HG02970 (cell line): Measurements from ENCODE around the gene FBF1.
"Not testable (repeated sequence)": the region's sequence is repeated elsewhere in the genome, so short reads cannot be mapped to it uniquely, and the experiment has no call there.

Experiments
- ATAC-seq: cut with Tn5 transposase; IDR thresholded peaks from one replicate; pipeline ENCODE4 v1.9.1; 2021; ENCODE audit warnings: mild to moderate bottlenecking, moderate library complexity, moderate number of reproducible peaks; ENCODE audit not compliant: unreplicated experiment, low FRiP score

FBF1 gene

DNA sequence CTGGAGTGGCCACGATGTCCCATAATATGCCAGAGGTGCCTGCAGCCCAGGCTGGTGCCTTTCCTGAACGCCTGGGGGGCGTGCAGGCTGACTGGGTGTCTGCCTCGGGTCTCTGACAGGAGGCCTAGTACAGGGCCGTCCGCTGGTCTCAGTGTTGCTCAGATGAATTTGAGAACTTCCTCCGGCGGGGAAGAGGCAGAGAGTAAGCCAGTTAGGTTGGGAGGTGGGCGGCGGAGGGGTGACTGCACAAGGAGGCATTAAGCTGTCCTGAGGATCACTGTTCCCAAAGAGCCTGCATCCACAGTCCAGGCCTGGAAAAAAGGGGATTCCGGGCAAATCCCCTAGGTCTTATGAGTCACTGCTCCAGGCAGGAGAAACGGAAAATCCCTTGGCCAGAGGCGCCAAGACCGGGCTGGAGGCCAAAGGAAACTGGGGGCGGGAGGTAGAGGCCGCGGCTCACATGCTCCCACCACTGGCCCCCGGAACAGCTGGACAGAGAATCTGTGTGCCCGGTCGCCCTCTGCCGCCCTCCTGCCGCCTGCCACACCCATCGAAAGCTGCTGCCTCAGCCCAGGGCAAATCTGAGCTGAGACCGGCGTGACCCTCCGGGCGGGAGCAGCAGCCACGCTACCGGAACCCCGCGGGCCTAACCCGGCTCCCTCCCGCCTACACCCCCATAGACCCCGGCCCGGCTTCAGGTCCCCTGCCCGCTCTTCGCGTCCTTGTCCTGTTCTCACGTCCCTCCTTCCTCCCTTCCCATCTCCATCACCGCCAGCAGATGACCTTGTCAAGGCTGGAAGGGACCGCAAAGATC, 63.7 kb downstream of the FBF1 start:
- ATAC-seq, result no peak

DNA sequence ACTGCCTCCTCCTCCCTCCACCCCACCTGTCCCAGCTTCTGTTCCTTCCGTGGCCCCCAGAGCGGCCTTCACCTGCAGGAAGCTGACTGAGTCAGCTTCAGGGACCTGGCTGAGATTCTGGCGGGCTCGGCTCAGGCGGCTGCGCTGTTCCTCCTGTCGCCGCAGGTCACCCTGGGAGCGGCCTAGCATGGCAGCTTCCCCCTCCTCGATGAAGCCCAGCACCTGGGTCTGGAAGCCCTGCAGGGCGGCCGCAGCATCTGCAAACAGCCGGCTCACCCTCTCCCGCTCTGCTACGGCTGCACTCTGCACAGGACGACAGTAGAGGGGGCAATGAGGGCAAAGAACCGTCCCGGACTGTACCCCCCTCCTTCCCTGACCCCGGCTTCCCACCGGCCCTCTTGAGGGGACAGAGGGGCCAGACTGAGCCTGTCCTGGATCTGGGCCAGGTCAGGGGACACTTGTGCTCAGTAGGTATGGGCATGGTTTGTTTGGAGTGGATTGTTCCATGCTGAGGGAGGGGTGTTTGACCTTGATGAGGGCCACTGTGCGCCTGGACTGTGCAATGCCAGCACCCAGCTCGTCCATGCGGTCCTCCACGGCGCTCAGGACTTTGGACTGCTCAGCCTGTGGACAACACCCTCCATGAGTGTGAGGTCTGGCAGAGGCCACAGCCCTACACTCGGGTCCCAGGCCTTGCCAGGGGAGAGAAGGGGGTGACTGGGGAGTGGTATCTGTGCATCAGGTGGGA, 64.5 kb downstream of the FBF1 start:
- peak; percentile 31 for ATAC-seq

GRCh38 chr17:75875940-75876189, 65.0 kb downstream of the FBF1 start:
- no peak for ATAC-seq

DNA sequence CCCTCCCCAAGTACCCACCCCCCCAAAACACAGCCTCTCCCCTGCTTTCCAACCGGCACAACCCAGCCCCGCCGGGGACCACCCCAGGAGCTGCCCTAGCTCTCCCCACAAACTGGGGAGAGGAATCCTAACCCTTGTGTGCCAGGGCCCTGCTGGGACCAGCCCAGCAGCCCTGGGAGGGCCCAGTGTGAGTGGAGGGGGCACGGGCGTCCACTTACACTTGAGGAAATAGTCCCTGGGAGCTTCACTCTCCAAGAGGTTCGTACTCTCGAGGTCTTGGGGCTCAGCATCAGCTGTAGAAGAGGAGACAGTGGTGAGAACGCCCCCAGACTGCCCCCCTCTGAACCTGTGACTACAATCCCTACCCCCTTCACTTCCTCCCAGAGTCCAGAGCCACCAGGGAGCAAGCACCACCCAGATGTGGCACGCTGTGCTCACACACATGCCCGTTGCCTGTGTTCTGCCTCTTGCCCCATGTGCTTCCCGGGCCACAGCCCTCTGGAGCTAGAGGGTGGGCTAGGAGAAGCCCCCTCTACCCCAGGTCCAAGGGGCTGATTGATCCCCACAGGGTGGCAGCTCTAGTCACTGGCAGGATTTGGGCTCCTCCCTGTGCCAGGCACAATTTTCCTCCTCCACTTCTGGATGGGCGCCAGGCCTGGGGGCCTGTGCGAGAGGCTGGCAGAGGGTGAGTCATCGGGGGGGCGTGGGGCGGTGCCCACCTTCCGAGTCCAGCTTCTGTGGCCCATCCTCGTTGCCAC, 65.5 kb downstream of the FBF1 start:
- ATAC-seq, result no peak

GRCh38 chr17:75874323-75875181, 66.3 kb downstream of the FBF1 start:
- ATAC-seq, result no peak

GRCh38 chr17:75873587-75874322, 67.1 kb downstream of the FBF1 start:
- no peak for ATAC-seq

DNA sequence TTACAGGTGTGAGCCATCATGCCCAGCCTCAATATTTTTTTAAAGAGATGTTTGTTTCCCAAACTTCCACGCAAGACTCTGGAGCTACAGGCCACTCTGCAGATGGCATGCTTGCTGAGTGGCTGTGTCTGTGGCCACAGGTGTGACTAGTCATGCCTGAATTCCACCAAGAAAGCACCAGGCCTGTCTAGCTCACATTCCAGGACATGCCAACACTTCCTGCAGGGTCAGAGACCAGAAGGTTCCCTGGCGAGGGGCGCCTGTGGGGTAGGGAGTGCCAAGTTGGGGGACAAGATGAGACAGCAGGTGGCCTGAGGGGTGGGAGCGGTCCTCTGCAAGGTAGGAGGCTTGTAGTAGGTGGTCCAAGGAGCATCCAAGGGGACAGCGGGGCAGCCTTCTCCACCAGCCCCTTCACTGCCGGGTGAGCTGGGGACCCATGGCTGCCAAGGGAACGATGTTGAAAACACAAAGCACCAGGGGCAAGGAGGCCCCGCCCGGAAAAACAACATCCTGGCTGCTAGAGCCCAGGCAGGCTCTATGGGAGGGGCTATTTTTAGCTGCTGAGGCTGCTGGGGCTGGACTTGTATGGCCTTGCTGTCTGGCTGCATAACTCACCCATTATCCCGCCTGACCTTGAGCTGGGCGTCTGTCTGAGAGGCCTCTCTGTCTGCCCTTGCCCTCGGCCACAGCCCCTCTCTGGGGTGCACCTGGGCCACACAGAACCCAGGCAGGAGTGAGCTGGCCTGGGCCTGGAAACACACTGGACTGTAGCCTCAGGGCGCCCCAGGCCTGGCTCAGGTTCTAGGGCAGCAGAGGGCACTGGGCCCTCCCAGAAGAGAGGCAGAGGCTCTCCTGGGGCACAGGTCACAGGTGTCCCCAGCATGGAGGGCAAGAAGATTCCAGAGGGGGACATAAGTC, 68.1 kb downstream of the FBF1 start:
- ATAC-seq, result no peak

DNA sequence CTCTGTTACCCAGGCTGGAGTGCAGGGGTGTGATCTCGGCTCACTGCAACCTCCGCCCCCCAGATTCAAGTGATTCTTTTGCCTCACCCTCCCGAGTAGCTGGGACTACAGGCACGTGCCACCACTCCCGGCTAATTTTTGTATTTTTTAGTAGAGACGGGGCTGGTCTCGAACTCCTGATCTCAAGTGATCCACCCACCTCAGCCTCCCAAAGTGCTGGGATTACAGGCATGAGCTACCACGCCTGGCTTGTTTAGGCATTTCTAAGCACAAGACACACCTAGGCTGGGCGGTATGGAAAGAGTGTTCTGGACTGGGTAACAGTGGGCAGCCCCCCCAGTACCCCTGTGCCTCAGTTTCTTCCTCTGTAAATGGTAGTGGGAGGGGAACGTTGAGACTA, 70.6 kb downstream of the FBF1 start:
- ATAC-seq, result not testable (repeated sequence)

GRCh38 chr17:75869282-75870141, 71.3 kb downstream of the FBF1 start:
- no peak for ATAC-seq

DNA sequence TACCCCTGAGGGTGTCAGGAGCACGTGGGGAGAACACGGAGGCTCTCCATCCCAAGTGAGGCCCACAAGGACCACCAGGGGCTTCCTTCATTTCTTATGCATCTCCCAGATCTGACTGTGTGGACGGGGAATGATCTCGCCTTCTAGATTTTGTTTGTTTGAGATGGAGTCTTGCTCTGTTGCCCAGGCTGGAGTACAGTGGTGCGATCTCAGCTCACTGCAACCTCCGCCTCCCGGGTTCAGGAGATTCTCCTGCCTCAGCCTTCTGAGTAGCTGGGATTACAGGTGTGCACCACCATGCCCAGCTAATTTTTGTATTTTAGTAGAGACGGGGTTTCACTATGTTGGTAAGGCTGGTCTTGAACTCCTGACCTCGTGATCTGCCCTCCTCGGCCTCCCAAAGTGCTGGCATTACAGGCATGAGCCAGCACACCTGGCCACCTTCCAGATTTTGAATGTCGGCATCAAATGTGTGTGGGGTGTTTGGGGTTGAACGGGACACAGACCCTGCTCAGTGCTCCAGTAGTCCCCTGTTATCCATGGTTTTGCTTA, 72.0 kb downstream of the FBF1 start:
- ATAC-seq, result not testable (repeated sequence)

- not testable (repeated sequence) for ATAC-seq
Measured at GRCh38 chr17:75865404-75866188, 75.2 kb downstream of the FBF1 start.

- ATAC-seq, result not testable (repeated sequence)
Measured at GRCh38 chr17:75864887-75865286, 76.0 kb downstream of the FBF1 start.

GRCh38 chr17:75864448-75864871, 76.4 kb downstream of the FBF1 start:
- peak; percentile 73 for ATAC-seq

- no peak for ATAC-seq
Measured at GRCh38 chr17:75861927-75862317, 78.9 kb downstream of the FBF1 start.
